ENCODE measurements around the gene GP1BB.

The GP1BB gene

GRCh38 chr22:19767427-19768341 lies 44.3 kb downstream of the GP1BB start:
- no peak overlapping the region for H3K27ac ChIP-seq (ENCODE audit: insufficient read depth, low read length, poor library complexity, severe bottlenecking)
- no peak overlapping the region for H3K4me3 ChIP-seq (ENCODE audit: insufficient read depth, low read depth, low read length, poor library complexity, severe bottlenecking)
- no peaks in the 10 kb centered on the region for H3K36me3 ChIP-seq (ENCODE audit: control insufficient read depth, insufficient read depth, low read length)
- no peaks in the 10 kb centered on the region for H3K9me3 ChIP-seq (ENCODE audit: control insufficient read depth, low read length)
- no peak for DNase-seq
- peaks cover 48% of the 10 kb centered on the region for H3K27me3 ChIP-seq (replicated peaks; ENCODE audit: control insufficient read depth, insufficient read depth, low read length, poor library complexity, severe bottlenecking)
- peaks cover 19% of the 10 kb centered on the region for H3K4me1 ChIP-seq (ENCODE audit: control insufficient read depth, insufficient read depth, low read length, poor library complexity, severe bottlenecking)

- peaks cover 19% of the 10 kb centered on the region for H3K4me1 ChIP-seq (ENCODE audit: control insufficient read depth, insufficient read depth, low read length, poor library complexity, severe bottlenecking)
- H3K27me3 ChIP-seq (replicated peaks; ENCODE audit: control insufficient read depth, insufficient read depth, low read length, poor library complexity, severe bottlenecking), result peaks cover 58% of the 10 kb centered on the region
- no peak overlapping the region for H3K27ac ChIP-seq (ENCODE audit: insufficient read depth, low read length, poor library complexity, severe bottlenecking)
- H3K4me3 ChIP-seq (ENCODE audit: insufficient read depth, low read depth, low read length, poor library complexity, severe bottlenecking), result no peak overlapping the region
- no peaks in the 10 kb centered on the region for H3K36me3 ChIP-seq (ENCODE audit: control insufficient read depth, insufficient read depth, low read length)
- no peak for DNase-seq
- H3K9me3 ChIP-seq (ENCODE audit: control insufficient read depth, low read length), result no peaks in the 10 kb centered on the region
Observed at GRCh38 chr22:19769393-19769715, 46.0 kb downstream of the GP1BB start.

GRCh38 chr22:19770349-19771220 lies 47.2 kb downstream of the GP1BB start:
- Histone ChIP-seq H3K36me3 (ENCODE audit: control insufficient read depth, insufficient read depth, low read length) (no peaks in the 10 kb centered on the region), H3K4me3 (ENCODE audit: insufficient read depth, low read depth, low read length, poor library complexity, severe bottlenecking) (no peak overlapping the region), H3K4me1 (ENCODE audit: control insufficient read depth, insufficient read depth, low read length, poor library complexity, severe bottlenecking) (peaks cover 13% of the 10 kb centered on the region), H3K27ac (ENCODE audit: insufficient read depth, low read length, poor library complexity, severe bottlenecking) (no peak overlapping the region), H3K27me3 (replicated peaks; ENCODE audit: control insufficient read depth, insufficient read depth, low read length, poor library complexity, severe bottlenecking) (peaks cover 53% of the 10 kb centered on the region), H3K9me3 (ENCODE audit: control insufficient read depth, low read length) (no peaks in the 10 kb centered on the region)
- DNase-seq, result no peak

- Histone ChIP-seq H3K4me3 (ENCODE audit: insufficient read depth, low read depth, low read length, poor library complexity, severe bottlenecking) (no peak overlapping the region), H3K36me3 (ENCODE audit: control insufficient read depth, insufficient read depth, low read length) (no peaks in the 10 kb centered on the region), H3K27ac (ENCODE audit: insufficient read depth, low read length, poor library complexity, severe bottlenecking) (no peak overlapping the region), H3K27me3 (replicated peaks; ENCODE audit: control insufficient read depth, insufficient read depth, low read length, poor library complexity, severe bottlenecking) (peaks cover 50% of the 10 kb centered on the region), H3K9me3 (ENCODE audit: control insufficient read depth, low read length) (no peaks in the 10 kb centered on the region), H3K4me1 (ENCODE audit: control insufficient read depth, insufficient read depth, low read length, poor library complexity, severe bottlenecking) (peaks cover 7% of the 10 kb centered on the region)
- DNase-seq, result no peak
Observed at GRCh38 chr22:19772422-19772672, 49.0 kb downstream of the GP1BB start.

- DNase-seq, result no peak
- H3K36me3 ChIP-seq (ENCODE audit: control insufficient read depth, insufficient read depth, low read length), result no peaks in the 10 kb centered on the region
- H3K4me3 ChIP-seq (ENCODE audit: insufficient read depth, low read depth, low read length, poor library complexity, severe bottlenecking), result no peak overlapping the region
- no peaks in the 10 kb centered on the region for H3K9me3 ChIP-seq (ENCODE audit: control insufficient read depth, low read length)
- peaks cover 45% of the 10 kb centered on the region for H3K27me3 ChIP-seq (replicated peaks; ENCODE audit: control insufficient read depth, insufficient read depth, low read length, poor library complexity, severe bottlenecking)
- H3K27ac ChIP-seq (ENCODE audit: insufficient read depth, low read length, poor library complexity, severe bottlenecking), result no peak overlapping the region
- peaks cover 4% of the 10 kb centered on the region for H3K4me1 ChIP-seq (ENCODE audit: control insufficient read depth, insufficient read depth, low read length, poor library complexity, severe bottlenecking)
Observed at GRCh38 chr22:19772673-19773469, 49.5 kb downstream of the GP1BB start.

GRCh38 chr22:19773470-19774040 lies 50.2 kb downstream of the GP1BB start:
- Histone ChIP-seq H3K27ac (ENCODE audit: insufficient read depth, low read length, poor library complexity, severe bottlenecking) (no peak overlapping the region), H3K4me3 (ENCODE audit: insufficient read depth, low read depth, low read length, poor library complexity, severe bottlenecking) (no peak overlapping the region), H3K36me3 (ENCODE audit: control insufficient read depth, insufficient read depth, low read length) (no peaks in the 10 kb centered on the region), H3K4me1 (ENCODE audit: control insufficient read depth, insufficient read depth, low read length, poor library complexity, severe bottlenecking) (peaks cover 4% of the 10 kb centered on the region), H3K9me3 (ENCODE audit: control insufficient read depth, low read length) (no peaks in the 10 kb centered on the region), H3K27me3 (replicated peaks; ENCODE audit: control insufficient read depth, insufficient read depth, low read length, poor library complexity, severe bottlenecking) (peaks cover 38% of the 10 kb centered on the region)
- no peak for DNase-seq
